Panc1 (cell line): ENCODE data around the gene SRXN1. TPM values are rescaled to one million over a fixed set of nuclear protein-coding genes. Genes with fewer than 3 reads are reported as not detected.
A peak's percentile ranks its signal among the peaks of the same experiment; 100 is the strongest.

Experiments used
- ATAC-seq: fragments of 200-7000 bp; cut with Tn5 transposase; 2 replicates; pipeline ENCODE4 v1.9.1; 2020; ENCODE audit warnings: mild to moderate bottlenecking, moderate library complexity
- BruUV-seq: library from RNA; stranded (reverse); fragments of 400-500 nt; replicated peaks from 2 replicates; lab custom pipeline; 2021; lab: Mats Ljungman, UMichigan
- CTCF ChIA-PET: fragments of 300-600 bp; sonication (Branson Sonifier 250); formaldehyde crosslinking; loops from one replicate; lab custom pipeline; 2022; ENCODE audit warnings: antibody characterized with exemption; lab: Charles Lee
- POLR2A ChIA-PET: fragments of 300-600 bp; sonication (Branson Sonifier 250); formaldehyde crosslinking; loops from one replicate; lab custom pipeline; 2022; ENCODE audit warnings: antibody characterized with exemption; lab: Charles Lee
- DNase-seq: peaks from one replicate; pipeline ENCODE4 v3.0.0-alpha.2; 2010; ENCODE audit warnings: low read depth, low spot score
- H3K27ac ChIP-seq: 2 replicates; pipeline ENCODE4 v1.5.1; 2011; ENCODE audit warnings: mild to moderate bottlenecking, low read length, inconsistent platforms
- H3K27me3 ChIP-seq: fragments of 200-500 bp; sonication (Bioruptor generic); 2 replicates; pipeline ENCODE4 v1.6.0; 2014; ENCODE audit warnings: low read length, inconsistent platforms; ENCODE audit not compliant: control insufficient read depth, insufficient read depth
- H3K36me3 ChIP-seq: fragments of 200-500 bp; sonication (Bioruptor generic); 2 replicates; pipeline ENCODE4 v1.5.1; 2014; ENCODE audit warnings: inconsistent platforms, mild to moderate bottlenecking, low read length, moderate library complexity; ENCODE audit not compliant: control insufficient read depth, insufficient read depth
- H3K4me1 ChIP-seq: 2 replicates; pipeline ENCODE4 v1.5.1; 2011; ENCODE audit warnings: inconsistent platforms, mild to moderate bottlenecking, low read length, moderate library complexity; ENCODE audit not compliant: control insufficient read depth, insufficient read depth
- H3K4me3 ChIP-seq, 2 experiments: 2 replicates each; pipeline ENCODE4 v1.5.1; 2011 to 2012; ENCODE audit warnings: low read depth in 2 of 2, low read length in 2 of 2, mild to moderate bottlenecking in 2 of 2, inconsistent platforms in 1 of 2, moderate library complexity in 1 of 2
- H3K9me3 ChIP-seq: fragments of 200-500 bp; sonication (Bioruptor generic); 2 replicates; pipeline ENCODE4 v1.5.1; 2014; ENCODE audit warnings: low read depth, mild to moderate bottlenecking, inconsistent platforms, low read length, moderate library complexity; ENCODE audit not compliant: control insufficient read depth, insufficient read depth
- POLR2AphosphoS5 ChIP-seq: IDR thresholded peaks from 2 replicates; pipeline ENCODE4 v1.6.1; 2012; ENCODE audit warnings: mild to moderate bottlenecking, low read depth, low read length, moderate library complexity
- SIN3A ChIP-seq: IDR thresholded peaks from 2 replicates; pipeline ENCODE4 v1.6.1; 2012; ENCODE audit warnings: low read depth, mild to moderate bottlenecking, low read length, moderate library complexity, borderline replicate concordance; ENCODE audit not compliant: insufficient read depth
- TCF7L2 ChIP-seq: IDR thresholded peaks from 2 replicates; pipeline ENCODE4 v1.6.1; 2011; ENCODE audit warnings: mild to moderate bottlenecking, low read depth, low read length, inconsistent platforms
- in situ Hi-C: cut with HindIII; loops from 2 replicates; pipeline ENCODE4 v1.10.0; 2016; ENCODE audit warnings: low sequenced_read_pairs, low pct_unique_long_range_greater_than_20kb
- intact Hi-C: fragments of 100-400 bp; cut with micrococcal nuclease; formaldehyde crosslinking; loops from one replicate; pipeline ENCODE4 v1.10.0; 2022; ENCODE audit not compliant: unreplicated experiment
- total RNA-seq: library from RNA; stranded (reverse); gene quantifications from one replicate; pipeline ENCODE4 v1.2.1, GENCODE V29; 2021; ENCODE audit not compliant: unreplicated experiment
- TF ChIP-seq, protein P1 (sequence below), 2 experiments: IDR thresholded peaks; 2 replicates each; pipeline ENCODE4 v1.6.1; 2011 to 2012; ENCODE audit warnings: low read depth in 2 of 2, control low read depth in 1 of 2, low read length in 1 of 2, mild to moderate bottlenecking in 1 of 2, moderate library complexity in 1 of 2; ENCODE audit not compliant: insufficient read depth in 1 of 2
- TF ChIP-seq, protein P2 (sequence below): fragments of 450-650 bp; IDR thresholded peaks from 2 replicates; pipeline ENCODE4 v1.5.1; 2017; ENCODE audit warnings: mild to moderate bottlenecking

SRXN1 gene
- total RNA-seq, 1 experiment from 2014 or later = 34.5 TPM

DNA sequence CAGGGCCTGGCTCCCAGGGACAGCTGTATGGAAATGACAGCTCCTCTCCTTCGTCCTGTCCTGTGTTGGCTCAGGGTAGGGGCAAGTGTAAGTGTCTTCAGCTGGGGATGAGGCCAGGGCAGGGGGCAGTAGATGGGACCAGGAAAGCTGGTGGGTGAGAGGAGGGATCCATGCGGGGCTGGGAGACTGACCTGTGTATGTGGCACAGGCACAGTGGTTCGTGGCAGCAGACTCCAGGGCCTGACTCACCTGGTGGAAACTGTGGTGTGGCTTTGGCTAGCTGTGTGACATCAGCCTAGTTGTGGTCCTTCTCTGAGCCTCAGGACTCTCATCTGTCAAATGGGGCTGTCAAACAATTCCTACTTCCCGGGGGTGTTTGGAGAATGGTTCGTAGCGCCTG, 36.3 kb upstream of the SRXN1 start:
- no TSS peak for BruUV-seq
- DNase-seq = no peak
- CTCF ChIA-PET = no interaction called here
- POLR2A ChIA-PET = no interaction called here
- 0 out of 2 replicates have a peak, but pooled peaks have one; percentile 12 for ATAC-seq
- Histone ChIP-seq H3K4me3 (no peak overlapping the region), H3K27me3 (peaks cover 11% of the 10 kb centered on the region; the same call in 1 of the 2 replicates), H3K27ac (no peak overlapping the region), H3K36me3 (no peaks in the 10 kb centered on the region), H3K4me1 (no peaks in the 10 kb centered on the region), H3K9me3 (no peaks in the 10 kb centered on the region)
- TF ChIP-seq, protein P1, sequence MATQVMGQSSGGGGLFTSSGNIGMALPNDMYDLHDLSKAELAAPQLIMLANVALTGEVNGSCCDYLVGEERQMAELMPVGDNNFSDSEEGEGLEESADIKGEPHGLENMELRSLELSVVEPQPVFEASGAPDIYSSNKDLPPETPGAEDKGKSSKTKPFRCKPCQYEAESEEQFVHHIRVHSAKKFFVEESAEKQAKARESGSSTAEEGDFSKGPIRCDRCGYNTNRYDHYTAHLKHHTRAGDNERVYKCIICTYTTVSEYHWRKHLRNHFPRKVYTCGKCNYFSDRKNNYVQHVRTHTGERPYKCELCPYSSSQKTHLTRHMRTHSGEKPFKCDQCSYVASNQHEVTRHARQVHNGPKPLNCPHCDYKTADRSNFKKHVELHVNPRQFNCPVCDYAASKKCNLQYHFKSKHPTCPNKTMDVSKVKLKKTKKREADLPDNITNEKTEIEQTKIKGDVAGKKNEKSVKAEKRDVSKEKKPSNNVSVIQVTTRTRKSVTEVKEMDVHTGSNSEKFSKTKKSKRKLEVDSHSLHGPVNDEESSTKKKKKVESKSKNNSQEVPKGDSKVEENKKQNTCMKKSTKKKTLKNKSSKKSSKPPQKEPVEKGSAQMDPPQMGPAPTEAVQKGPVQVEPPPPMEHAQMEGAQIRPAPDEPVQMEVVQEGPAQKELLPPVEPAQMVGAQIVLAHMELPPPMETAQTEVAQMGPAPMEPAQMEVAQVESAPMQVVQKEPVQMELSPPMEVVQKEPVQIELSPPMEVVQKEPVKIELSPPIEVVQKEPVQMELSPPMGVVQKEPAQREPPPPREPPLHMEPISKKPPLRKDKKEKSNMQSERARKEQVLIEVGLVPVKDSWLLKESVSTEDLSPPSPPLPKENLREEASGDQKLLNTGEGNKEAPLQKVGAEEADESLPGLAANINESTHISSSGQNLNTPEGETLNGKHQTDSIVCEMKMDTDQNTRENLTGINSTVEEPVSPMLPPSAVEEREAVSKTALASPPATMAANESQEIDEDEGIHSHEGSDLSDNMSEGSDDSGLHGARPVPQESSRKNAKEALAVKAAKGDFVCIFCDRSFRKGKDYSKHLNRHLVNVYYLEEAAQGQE (IDR thresholded peaks at IDR 0.05; ENCODE audit: insufficient read depth in 1 of 2, low read depth in 2 of 2, low read length in 1 of 2) = no peak
- no peak for TF ChIP-seq SIN3A
- TF ChIP-seq POLR2AphosphoS5 = no peak
- TF ChIP-seq TCF7L2 = no peak
- TF ChIP-seq, protein P2, sequence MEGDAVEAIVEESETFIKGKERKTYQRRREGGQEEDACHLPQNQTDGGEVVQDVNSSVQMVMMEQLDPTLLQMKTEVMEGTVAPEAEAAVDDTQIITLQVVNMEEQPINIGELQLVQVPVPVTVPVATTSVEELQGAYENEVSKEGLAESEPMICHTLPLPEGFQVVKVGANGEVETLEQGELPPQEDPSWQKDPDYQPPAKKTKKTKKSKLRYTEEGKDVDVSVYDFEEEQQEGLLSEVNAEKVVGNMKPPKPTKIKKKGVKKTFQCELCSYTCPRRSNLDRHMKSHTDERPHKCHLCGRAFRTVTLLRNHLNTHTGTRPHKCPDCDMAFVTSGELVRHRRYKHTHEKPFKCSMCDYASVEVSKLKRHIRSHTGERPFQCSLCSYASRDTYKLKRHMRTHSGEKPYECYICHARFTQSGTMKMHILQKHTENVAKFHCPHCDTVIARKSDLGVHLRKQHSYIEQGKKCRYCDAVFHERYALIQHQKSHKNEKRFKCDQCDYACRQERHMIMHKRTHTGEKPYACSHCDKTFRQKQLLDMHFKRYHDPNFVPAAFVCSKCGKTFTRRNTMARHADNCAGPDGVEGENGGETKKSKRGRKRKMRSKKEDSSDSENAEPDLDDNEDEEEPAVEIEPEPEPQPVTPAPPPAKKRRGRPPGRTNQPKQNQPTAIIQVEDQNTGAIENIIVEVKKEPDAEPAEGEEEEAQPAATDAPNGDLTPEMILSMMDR = no peak
- in situ Hi-C loops (no loop called here), intact Hi-C loops (no loop called here)

DNA sequence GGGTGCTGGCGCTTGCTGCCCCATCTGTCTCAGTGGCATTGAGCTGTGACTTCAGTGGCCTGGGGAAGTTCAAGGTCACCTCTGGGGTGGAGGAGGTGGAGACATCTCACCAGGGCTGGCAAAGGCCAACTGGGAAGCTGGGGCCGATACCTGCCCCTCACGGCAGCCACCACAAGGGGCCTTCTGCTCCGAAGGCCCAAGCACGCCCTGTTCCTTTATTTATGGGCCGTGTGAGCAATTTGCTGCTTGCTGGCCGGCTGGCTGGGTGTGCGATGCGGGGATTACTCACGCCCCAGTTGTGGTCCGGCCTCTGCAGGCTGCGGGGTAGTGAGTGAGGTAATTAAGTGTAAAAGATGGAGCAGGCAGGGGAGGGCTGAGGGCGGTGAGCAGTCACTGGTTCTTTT, 35.8 kb upstream of the SRXN1 start:
- no peak for DNase-seq
- ATAC-seq = peak; percentile 68
- BruUV-seq = no TSS peak
- peaks cover 11% of the 10 kb centered on the region; the same call in 1 of the 2 replicates for H3K27me3 ChIP-seq
- ChIA-PET POLR2A (no interaction called here), CTCF (no interaction called here)
- in situ Hi-C loops (no loop called here), intact Hi-C loops (no loop called here)
- no peak overlapping the region for H3K4me3 ChIP-seq
- no peaks in the 10 kb centered on the region for H3K36me3 ChIP-seq
- H3K4me1 ChIP-seq = no peaks in the 10 kb centered on the region
- no peak overlapping the region for H3K27ac ChIP-seq
- no peaks in the 10 kb centered on the region for H3K9me3 ChIP-seq
- TF ChIP-seq SIN3A (no peak), POLR2AphosphoS5 (no peak), TCF7L2 (no peak)
- TF ChIP-seq, protein P2 = no peak
- TF ChIP-seq, protein P1 (IDR thresholded peaks at IDR 0.05; ENCODE audit: insufficient read depth in 1 of 2, low read depth in 2 of 2, low read length in 1 of 2) = no peak
